GM19395 (cell line): ENCODE measurements around the gene CCNDBP1.
A peak's percentile ranks its signal among the peaks of the same experiment; 100 is the strongest.
"Not testable (repeated sequence)": the region's sequence is repeated elsewhere in the genome, so short reads cannot be mapped to it uniquely, and the experiment has no call there.

Experiments
- ATAC-seq: cut with Tn5 transposase; IDR thresholded peaks from one replicate; pipeline ENCODE4 v1.9.1; 2021; ENCODE audit warnings: mild to moderate bottlenecking, moderate library complexity; ENCODE audit not compliant: unreplicated experiment

The CCNDBP1 gene

GRCh38 chr15:43214169-43214568 is 29.0 kb downstream of the CCNDBP1 start:
- ATAC-seq = no peak

- ATAC-seq = no peak
These were observed 29.5 kb downstream of the CCNDBP1 start for GRCh38 chr15:43214592-43215295.

DNA sequence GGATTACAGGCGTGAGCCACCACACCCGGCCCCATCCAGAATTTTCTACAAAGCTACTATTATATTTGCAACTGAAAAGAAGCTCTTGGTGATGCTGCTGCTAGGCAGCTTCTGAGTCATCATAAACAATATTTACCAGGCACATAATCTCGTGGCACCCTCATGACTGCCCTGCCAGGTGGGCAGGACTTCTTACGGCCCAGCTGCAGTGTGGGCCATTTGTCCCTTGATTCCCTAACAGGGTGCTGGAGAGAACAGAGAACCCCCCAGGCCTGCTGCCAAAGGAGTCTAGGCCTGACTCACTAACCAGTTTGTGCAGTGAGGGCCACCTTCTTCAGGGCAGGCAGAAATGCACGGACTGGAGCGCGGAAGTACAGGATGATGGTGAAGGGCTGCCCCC is 30.8 kb downstream of the CCNDBP1 start:
- ATAC-seq = no peak

GRCh38 chr15:43218908-43219706 is 33.9 kb downstream of the CCNDBP1 start:
- ATAC-seq = no peak

- ATAC-seq = no peak
These were observed 35.0 kb downstream of the CCNDBP1 start for GRCh38 chr15:43219929-43220928.

DNA sequence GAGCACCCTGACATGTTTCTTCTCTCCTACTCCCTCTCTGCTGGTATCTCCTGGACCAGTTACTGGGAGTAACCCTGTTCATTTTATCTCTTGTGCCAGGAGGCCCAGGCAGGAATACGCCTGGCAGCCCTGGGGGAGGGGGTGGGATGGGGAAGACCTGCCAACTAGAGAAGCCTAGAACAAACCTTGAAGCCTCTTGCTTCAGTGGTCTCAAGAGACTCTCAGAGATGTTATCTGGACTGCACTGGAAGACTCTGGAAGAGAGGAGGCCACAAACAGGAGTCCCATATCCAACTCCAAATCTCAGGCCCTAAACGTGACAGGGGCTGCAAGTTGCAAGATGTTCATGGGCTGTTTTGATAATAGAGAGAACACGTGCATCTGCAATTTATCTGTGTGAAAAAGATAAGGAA is 35.8 kb downstream of the CCNDBP1 start, which contains the start of gene EPB42:
Gene EPB42 (minus strand): TSS at position 28 of the 413 bp plus-strand sequence. CDS start 193 bp downstream, outside the sequence.
- ATAC-seq = no peak

DNA sequence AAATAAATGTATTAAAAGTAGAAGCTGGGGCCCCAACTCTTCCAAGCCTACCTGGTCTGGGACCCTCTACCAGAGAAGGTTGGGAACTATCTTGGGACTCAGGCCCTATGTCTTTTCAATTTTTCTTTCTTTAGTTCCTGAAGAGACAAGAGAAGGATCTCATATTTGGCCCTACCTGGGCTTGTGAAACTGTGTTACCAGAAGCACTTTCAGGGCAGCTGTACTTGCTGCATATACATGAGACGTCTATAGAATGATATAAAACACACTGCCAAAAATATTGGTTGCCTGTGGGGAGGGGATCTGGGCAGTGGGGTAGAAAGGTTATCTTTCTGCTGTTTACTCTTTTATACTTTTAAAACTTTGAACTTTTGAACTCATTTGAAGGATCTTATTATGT is 36.2 kb downstream of the CCNDBP1 start:
- ATAC-seq = no peak

DNA sequence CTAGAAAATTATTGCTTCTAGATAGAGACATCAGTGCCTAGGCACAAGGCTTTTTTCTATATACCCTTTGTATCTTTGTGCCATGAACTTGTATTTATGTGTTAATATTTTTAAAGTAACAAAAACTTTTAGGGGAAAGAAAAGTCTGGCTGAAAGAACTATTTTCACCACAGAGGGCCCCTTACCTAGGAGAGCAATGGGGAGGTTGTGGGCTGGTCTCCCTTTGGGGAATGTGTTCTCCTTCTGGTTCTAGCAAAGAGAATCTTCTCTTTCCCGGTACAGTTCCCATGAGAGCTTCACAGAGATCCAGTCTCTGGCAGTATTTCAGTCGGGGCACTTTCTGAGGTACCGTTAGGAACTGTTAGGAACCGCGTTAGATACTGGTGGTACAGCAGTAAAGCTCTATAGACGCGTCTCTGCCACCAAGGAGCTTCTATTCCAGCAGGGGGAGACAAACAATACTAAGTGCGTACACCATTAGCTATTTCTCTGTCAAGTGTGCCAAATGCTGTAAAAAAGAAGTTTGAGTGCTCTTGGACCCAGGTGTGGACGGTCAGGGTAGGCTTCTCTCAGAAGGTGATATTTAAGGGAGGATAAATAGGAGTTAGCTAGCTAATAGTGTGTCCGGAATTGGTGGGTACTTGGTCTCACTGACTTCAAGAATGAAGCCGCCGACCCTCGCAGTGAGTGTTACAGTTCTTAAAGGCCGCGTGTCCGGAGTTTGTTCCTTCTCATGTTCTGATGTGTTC is 40.2 kb downstream of the CCNDBP1 start:
- peak; percentile 56 for ATAC-seq

GRCh38 chr15:43225950-43226255 is 40.7 kb downstream of the CCNDBP1 start:
- not testable (repeated sequence) for ATAC-seq

- no peak for ATAC-seq
These were observed 41.5 kb downstream of the CCNDBP1 start for GRCh38 chr15:43226436-43227305.

GRCh38 chr15:43229977-43230376 is 44.8 kb downstream of the CCNDBP1 start:
- ATAC-seq = no peak

DNA sequence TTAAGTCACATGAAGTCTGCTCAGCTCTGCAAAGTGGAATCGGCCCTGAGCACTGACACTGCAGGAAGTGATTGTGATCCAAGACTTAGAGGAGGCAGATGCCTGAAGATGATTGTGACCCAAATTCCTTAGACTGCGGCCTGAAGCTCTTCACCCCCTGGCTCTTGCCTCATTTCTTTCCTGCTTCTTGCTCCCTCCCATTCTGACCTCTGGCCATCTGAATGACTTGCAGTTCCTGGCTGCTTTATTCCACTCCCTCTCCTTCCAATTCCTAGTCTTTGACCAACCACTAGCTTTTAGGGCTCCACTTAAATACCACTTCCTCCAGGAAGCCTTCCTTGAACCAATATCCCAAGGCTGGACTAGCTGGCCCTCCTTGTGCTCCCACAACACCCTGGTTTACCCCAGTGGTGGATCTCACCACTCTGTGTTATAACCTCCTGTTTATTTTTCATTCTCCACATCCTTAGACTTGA is 45.5 kb downstream of the CCNDBP1 start:
- ATAC-seq = no peak

- no peak for ATAC-seq
These were observed 47.2 kb downstream of the CCNDBP1 start for GRCh38 chr15:43232289-43232874.

GRCh38 chr15:43235536-43235935 is 50.3 kb downstream of the CCNDBP1 start:
- ATAC-seq = no peak

DNA sequence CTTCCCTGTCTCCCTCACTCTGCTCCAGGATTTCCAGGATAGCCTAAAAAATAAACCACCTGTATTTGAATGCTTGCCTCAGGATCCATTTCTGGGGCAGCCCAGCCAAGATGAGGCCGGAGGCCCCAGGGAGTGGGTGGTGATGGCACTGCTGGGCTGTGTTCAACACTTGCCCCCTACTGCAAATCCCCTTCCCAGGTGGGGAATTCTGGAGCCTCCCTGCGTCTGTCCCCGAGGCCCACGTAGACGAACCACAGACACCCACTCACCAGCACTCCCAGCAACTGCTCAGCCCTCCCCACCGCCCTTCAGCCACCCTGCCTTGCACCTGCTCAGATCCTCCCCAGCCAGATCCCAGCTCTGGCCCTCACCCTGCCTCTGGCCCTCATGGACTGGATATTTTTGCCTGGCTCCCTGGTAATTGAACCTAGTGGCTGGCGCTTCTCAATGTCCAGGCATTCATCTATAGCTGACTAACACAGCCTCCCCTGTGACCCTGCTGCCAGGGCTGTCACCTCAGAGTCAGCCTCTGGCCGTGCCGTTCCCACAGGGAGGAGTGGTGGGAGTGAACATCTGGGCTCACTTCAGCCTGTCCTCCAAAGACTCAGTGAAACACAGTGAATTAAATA is 52.8 kb downstream of the CCNDBP1 start:
- no peak for ATAC-seq

GRCh38 chr15:43238671-43239131 is 53.5 kb downstream of the CCNDBP1 start:
- no peak for ATAC-seq

GRCh38 chr15:43239732-43240491 is 54.7 kb downstream of the CCNDBP1 start:
- no peak for ATAC-seq

- ATAC-seq = no peak
These were observed 55.9 kb downstream of the CCNDBP1 start for GRCh38 chr15:43241100-43241499.
